Peyer's patch (tissue), 4 donors: Measurements from ENCODE around the gene SNED1.

Experiments used
- CTCF ChIP-seq, 6 experiments: fragments of 450-650 bp in 4 of 6; fragments of 200-600 bp in 2 of 6; sonication (generic) in 1 of 6; IDR thresholded peaks; one replicate each; pipeline ENCODE4 v1.5.1; 2017 to 2019; ENCODE audit warnings: antibody characterized with exemption in 6 of 6, mild to moderate bottlenecking in 3 of 6, moderate library complexity in 1 of 6
- POLR2A ChIP-seq, 2 donors: fragments of 450-650 bp; IDR thresholded peaks; one replicate each; pipeline ENCODE4 v1.5.1; 2017; ENCODE audit warnings: antibody characterized with exemption in 2 of 2, mild to moderate bottlenecking in 2 of 2, moderate library complexity in 2 of 2

GRCh38 chr2:241035818-241036396, 37.5 kb downstream of the SNED1 start:
- no peak for TF ChIP-seq POLR2A (IDR thresholded peaks at IDR 0.05)
- no peak for TF ChIP-seq CTCF (IDR thresholded peaks at IDR 0.05)
